H9 (cell line): Measurements from ENCODE around the gene SEC24C. TPM values are rescaled to one million over a fixed set of nuclear protein-coding genes. Genes with fewer than 3 reads are reported as not detected.

ENCODE experiments used
- DNase-seq: peaks from one replicate; pipeline ENCODE4 v3.0.0-alpha.2; 2017
- H2AFZ ChIP-seq: one replicate; pipeline ENCODE4 v1.6.1; 2013; ENCODE audit warnings: mild to moderate bottlenecking, low read length, control low read depth, moderate library complexity
- H2AK5ac ChIP-seq: 2 replicates; pipeline ENCODE4 v1.6.1; 2013; ENCODE audit warnings: low read length, control low read depth, mixed read lengths; ENCODE audit not compliant: insufficient read length
- H2BK120ac ChIP-seq: one replicate; pipeline ENCODE4 v1.6.1; 2013; ENCODE audit warnings: low read depth, mild to moderate bottlenecking, low read length, control low read depth, inconsistent platforms; ENCODE audit not compliant: poor library complexity, severe bottlenecking
- H2BK12ac ChIP-seq: 2 replicates; pipeline ENCODE4 v1.6.1; 2013; ENCODE audit warnings: low read length, control low read depth, mixed read lengths, low read depth; ENCODE audit not compliant: insufficient read length
- H2BK15ac ChIP-seq: 2 replicates; pipeline ENCODE4 v1.6.1; 2013; ENCODE audit warnings: low read depth, low read length, control low read depth
- H2BK20ac ChIP-seq: one replicate; pipeline ENCODE4 v1.6.1; 2013; ENCODE audit warnings: low read depth, mild to moderate bottlenecking, low read length, control low read depth, inconsistent platforms; ENCODE audit not compliant: poor library complexity, severe bottlenecking
- H2BK5ac ChIP-seq: 2 replicates; pipeline ENCODE4 v1.6.1; 2013; ENCODE audit warnings: low read length, control low read depth, mixed read lengths; ENCODE audit not compliant: insufficient read length
- H3K14ac ChIP-seq: 2 replicates; pipeline ENCODE4 v1.6.1; 2013; ENCODE audit warnings: low read length, control low read depth; ENCODE audit not compliant: insufficient read depth
- H3K18ac ChIP-seq: 2 replicates; pipeline ENCODE4 v1.6.1; 2013; ENCODE audit warnings: low read depth, mild to moderate bottlenecking, mixed read lengths, low read length, control low read depth; ENCODE audit not compliant: insufficient read length
- H3K23ac ChIP-seq: 2 replicates; pipeline ENCODE4 v1.6.1; 2013; ENCODE audit warnings: low read length, control low read depth, mixed read lengths, low read depth; ENCODE audit not compliant: insufficient read length
- H3K23me2 ChIP-seq: 2 replicates; pipeline ENCODE4 v1.6.1; 2013; ENCODE audit warnings: low read depth, mild to moderate bottlenecking, mixed read lengths, low read length, control low read depth; ENCODE audit not compliant: insufficient read length, poor library complexity, severe bottlenecking
- H3K27ac ChIP-seq: 2 replicates; pipeline ENCODE4 v1.5.1; 2013; ENCODE audit warnings: low read length, control low read depth, mixed read lengths, low read depth; ENCODE audit not compliant: insufficient read length
- H3K27me3 ChIP-seq: 2 replicates; pipeline ENCODE4 v1.6.1; 2013; ENCODE audit warnings: low read length, control low read depth, inconsistent platforms; ENCODE audit not compliant: insufficient read depth
- H3K4ac ChIP-seq: 2 replicates; pipeline ENCODE4 v1.6.1; 2013; ENCODE audit warnings: low read depth, mild to moderate bottlenecking, control low read depth, inconsistent platforms, low read length, moderate library complexity
- H3K4me1 ChIP-seq: 2 replicates; pipeline ENCODE4 v1.6.1; 2013; ENCODE audit warnings: low read length, control low read depth, inconsistent platforms; ENCODE audit not compliant: insufficient read depth
- H3K4me2 ChIP-seq: 2 replicates; pipeline ENCODE4 v1.6.1; 2013; ENCODE audit warnings: low read length, control low read depth, mixed read lengths; ENCODE audit not compliant: insufficient read length, insufficient read depth
- H3K56ac ChIP-seq: 2 replicates; pipeline ENCODE4 v1.6.1; 2013; ENCODE audit warnings: low read depth, mild to moderate bottlenecking, mixed read lengths, low read length, control low read depth; ENCODE audit not compliant: insufficient read length
- H3K79me1 ChIP-seq: 2 replicates; pipeline ENCODE4 v1.6.1; 2013; ENCODE audit warnings: low read depth, mild to moderate bottlenecking, moderate library complexity, low read length, control low read depth, inconsistent platforms; ENCODE audit not compliant: insufficient read depth, poor library complexity, severe bottlenecking
- H3K79me2 ChIP-seq: 2 replicates; pipeline ENCODE4 v1.6.1; 2013; ENCODE audit warnings: low read length, control low read depth, inconsistent platforms; ENCODE audit not compliant: insufficient read depth
- H3K9ac ChIP-seq: 2 replicates; pipeline ENCODE4 v1.6.1; 2013; ENCODE audit warnings: low read length, control low read depth, mixed read lengths; ENCODE audit not compliant: insufficient read length; ENCODE audit errors: extremely low read depth
- H3K9me3 ChIP-seq: one replicate; pipeline ENCODE4 v1.6.1; 2013; ENCODE audit warnings: low read depth, low read length, inconsistent platforms; ENCODE audit not compliant: control insufficient read depth
- H3T11ph ChIP-seq: one replicate; pipeline ENCODE4 v1.6.1; 2013; ENCODE audit warnings: mild to moderate bottlenecking, low read length, control low read depth, inconsistent platforms
- H4K20me1 ChIP-seq: one replicate; pipeline ENCODE4 v1.6.1; 2013; ENCODE audit not compliant: control insufficient read depth, insufficient read length, insufficient read depth
- H4K5ac ChIP-seq: 2 replicates; pipeline ENCODE4 v1.6.1; 2013; ENCODE audit warnings: low read depth, mild to moderate bottlenecking, mixed read lengths, low read length, control low read depth; ENCODE audit not compliant: insufficient read length
- H4K8ac ChIP-seq: replicated peaks from 2 replicates; pipeline ENCODE4 v1.6.1; 2013; ENCODE audit warnings: low read length, control low read depth, mixed read lengths, low read depth; ENCODE audit not compliant: insufficient read length
- H4K91ac ChIP-seq: 2 replicates; pipeline ENCODE4 v1.6.1; 2013; ENCODE audit warnings: low read depth, mild to moderate bottlenecking, moderate library complexity, mixed read lengths, low read length, control low read depth; ENCODE audit not compliant: insufficient read length
- H3K27ac Mint-ChIP-seq, 3 experiments: 2 replicates in 2 of 3; 3 replicates in 1 of 3; pipeline ENCODE4 v1.8.0; 2020 to 2021; ENCODE audit warnings: mixed read lengths in 3 of 3, mild to moderate bottlenecking in 1 of 3, moderate library complexity in 1 of 3
- H3K27me3 Mint-ChIP-seq: 2 replicates; pipeline ENCODE4 v1.8.0; 2021; ENCODE audit warnings: low read depth, mild to moderate bottlenecking, moderate library complexity, mixed read lengths
- H3K36me3 Mint-ChIP-seq, 3 experiments: 2 replicates in 2 of 3; 3 replicates in 1 of 3; pipeline ENCODE4 v1.8.0; 2020 to 2021; ENCODE audit warnings: low read depth in 3 of 3, mixed read lengths in 3 of 3; ENCODE audit not compliant: insufficient read depth in 1 of 3
- H3K4me1 Mint-ChIP-seq, 2 experiments: 2 replicates each; pipeline ENCODE4 v1.8.0; 2020; ENCODE audit warnings: mixed read lengths in 2 of 2
- H3K4me3 Mint-ChIP-seq, 2 experiments: 2 replicates in 1 of 2; 3 replicates in 1 of 2; pipeline ENCODE4 v1.8.0; 2020 to 2021; ENCODE audit warnings: mild to moderate bottlenecking in 2 of 2, mixed read lengths in 2 of 2, moderate library complexity in 1 of 2
- H3K9me3 Mint-ChIP-seq, 2 experiments: 2 replicates in 1 of 2; 3 replicates in 1 of 2; pipeline ENCODE4 v1.8.0; 2020; ENCODE audit warnings: mild to moderate bottlenecking in 2 of 2, mixed read lengths in 2 of 2, moderate library complexity in 1 of 2
- CTCF ChIP-seq: fragments of 200-600 bp; sonication (generic); conservative IDR thresholded peaks from 3 replicates; pipeline ENCODE4 v1.8.0; 2021; ENCODE audit warnings: antibody characterized with exemption, mild to moderate bottlenecking
- WGBS: extraction: QIAGEN DNeasy Blood & Tissue Kit; methylation state at CpG from one replicate; pipeline ENCODE4 v1.1.7; 2013; ENCODE audit warnings: missing lambda C conversion rate, low lambda C conversion rate, mixed read lengths; ENCODE audit not compliant: insufficient read length; ENCODE audit errors: extremely low coverage; 5-methylcytosine and 5-hydroxymethylcytosine counted together
- total RNA-seq: library from RNA; stranded (reverse); gene quantifications from 2 replicates; pipeline ENCODE4 v1.2.1, GENCODE V29; 2021

The SEC24C gene
- total RNA-seq, 1 experiment from 2014 or later = 62.4 TPM

- Mint-ChIP-seq H3K4me3 (no peak overlapping the region), H3K27me3 (no peaks in the 10 kb centered on the region), H3K27ac (peak overlapping the region in 1 of 3 experiments; percentile 59; a peak in 1 of 7 replicates), H3K36me3 (peaks cover 15 to 70% (median 48%) of the 10 kb centered on the region in 3 experiments; a peak in 6 of 7 replicates), H3K9me3 (no peaks in the 10 kb centered on the region), H3K4me1 (no peaks in the 10 kb centered on the region)
- DNase-seq = no peak
- Histone ChIP-seq H2AFZ (no peak overlapping the region), H3K4ac (no peak overlapping the region), H2BK120ac (no peak overlapping the region), H3K18ac (no peak overlapping the region), H2BK20ac (no peak overlapping the region), H3K9me3 (no peaks in the 10 kb centered on the region), H3K23ac (no peak overlapping the region), H4K20me1 (no peaks in the 10 kb centered on the region), H3K4me1 (no peaks in the 10 kb centered on the region), H3K23me2 (no peaks in the 10 kb centered on the region), H4K5ac (no peak overlapping the region), H2BK5ac (no peak overlapping the region), H3K27ac (no peak overlapping the region), H3K56ac (no peak overlapping the region), H2AK5ac (no peak overlapping the region), H2BK12ac (no peak overlapping the region), H3K79me2 (no peaks in the 10 kb centered on the region), H3K9ac (no peak overlapping the region), H3K27me3 (no peaks in the 10 kb centered on the region), H4K91ac (no peak overlapping the region), H3K14ac (no peak overlapping the region), H3K4me2 (no peak overlapping the region), H2BK15ac (no peak overlapping the region), H4K8ac (no peak overlapping the region), H3T11ph (no peak overlapping the region), H3K79me1 (no peaks in the 10 kb centered on the region)
- WGBS = no CpG with 5 or more reads among the region's 20 CpGs
- no peak for TF ChIP-seq CTCF
Observed at GRCh38 chr10:73800560-73801252, 56.5 kb downstream of the SEC24C start.
